Ishikawa (cell line): Measurements from ENCODE around the gene SH3RF3.

Experiments
- CEBPB ChIP-seq: IDR thresholded peaks from 2 replicates; pipeline ENCODE4 v1.6.1; 2012
- CREB1 ChIP-seq: IDR thresholded peaks from 2 replicates; pipeline ENCODE4 v1.6.1; 2012; ENCODE audit warnings: low read depth
- EGR1 ChIP-seq: IDR thresholded peaks from 2 replicates; pipeline ENCODE4 v1.6.1; 2012
- EP300 ChIP-seq: IDR thresholded peaks from 2 replicates; pipeline ENCODE4 v1.6.1; 2012; ENCODE audit warnings: borderline replicate concordance
- FOXM1 ChIP-seq: IDR thresholded peaks from 2 replicates; pipeline ENCODE4 v1.6.1; 2012; ENCODE audit warnings: low read depth, borderline replicate concordance
- MAX ChIP-seq: IDR thresholded peaks from 2 replicates; pipeline ENCODE4 v1.6.1; 2012
- NFIC ChIP-seq: IDR thresholded peaks from 2 replicates; pipeline ENCODE4 v1.6.1; 2012
- RAD21 ChIP-seq: IDR thresholded peaks from 2 replicates; pipeline ENCODE4 v1.6.1; 2012; ENCODE audit warnings: low read depth
- TAF1 ChIP-seq: IDR thresholded peaks from 2 replicates; pipeline ENCODE4 v1.6.1; 2012; ENCODE audit warnings: low read depth, mild to moderate bottlenecking
- TCF12 ChIP-seq: IDR thresholded peaks from 2 replicates; pipeline ENCODE4 v1.6.1; 2012; ENCODE audit warnings: low read depth
- TEAD4 ChIP-seq: IDR thresholded peaks from 2 replicates; pipeline ENCODE4 v1.6.1; 2012
- USF1 ChIP-seq: IDR thresholded peaks from 2 replicates; pipeline ENCODE4 v1.6.1; 2012
- YY1 ChIP-seq: IDR thresholded peaks from 2 replicates; pipeline ENCODE4 v1.6.1; 2012; ENCODE audit warnings: low read depth
- ZBTB7A ChIP-seq: IDR thresholded peaks from 2 replicates; pipeline ENCODE4 v1.6.1; 2012; ENCODE audit warnings: low read depth
- TF ChIP-seq, protein P1 (sequence below): IDR thresholded peaks from 2 replicates; pipeline ENCODE4 v1.6.1; 2012; ENCODE audit warnings: low read depth, mild to moderate bottlenecking

The SH3RF3 gene

GRCh38 chr2:109466674-109467575 lies 337.9 kb downstream of the SH3RF3 start:
- TF ChIP-seq TEAD4 (no peak), NFIC (no peak), FOXM1 (no peak), CREB1 (no peak), YY1 (no peak)

GRCh38 chr2:109467701-109468100 lies 338.7 kb downstream of the SH3RF3 start:
- TF ChIP-seq FOXM1 (no peak), EGR1 (no peak), YY1 (no peak), TEAD4 (no peak), TAF1 (no peak), TCF12 (no peak), EP300 (no peak), ZBTB7A (no peak), NFIC (no peak), MAX (no peak), RAD21 (no peak), CREB1 (no peak)

DNA sequence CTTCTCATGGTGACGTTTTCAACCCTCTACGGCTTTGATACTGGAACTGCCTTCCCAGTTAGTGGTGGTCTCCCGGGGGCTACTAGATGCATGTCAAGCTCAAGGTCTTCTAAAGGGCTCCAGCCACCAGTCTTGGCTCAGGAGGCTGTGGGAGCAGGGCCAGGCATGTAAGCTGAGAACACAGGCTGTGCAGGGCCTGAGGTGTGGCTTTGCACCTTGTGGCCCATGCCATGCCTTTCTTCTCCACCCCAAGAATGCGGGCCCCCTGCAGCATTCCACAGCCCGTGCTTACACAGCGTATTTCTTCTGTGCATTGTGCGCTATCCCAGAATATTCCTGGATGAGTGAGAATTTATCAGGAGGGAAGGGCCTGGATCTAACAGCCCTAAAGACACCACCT lies 339.9 kb downstream of the SH3RF3 start:
- TF ChIP-seq TEAD4 = peak; percentile 49
- TF ChIP-seq, protein P1, sequence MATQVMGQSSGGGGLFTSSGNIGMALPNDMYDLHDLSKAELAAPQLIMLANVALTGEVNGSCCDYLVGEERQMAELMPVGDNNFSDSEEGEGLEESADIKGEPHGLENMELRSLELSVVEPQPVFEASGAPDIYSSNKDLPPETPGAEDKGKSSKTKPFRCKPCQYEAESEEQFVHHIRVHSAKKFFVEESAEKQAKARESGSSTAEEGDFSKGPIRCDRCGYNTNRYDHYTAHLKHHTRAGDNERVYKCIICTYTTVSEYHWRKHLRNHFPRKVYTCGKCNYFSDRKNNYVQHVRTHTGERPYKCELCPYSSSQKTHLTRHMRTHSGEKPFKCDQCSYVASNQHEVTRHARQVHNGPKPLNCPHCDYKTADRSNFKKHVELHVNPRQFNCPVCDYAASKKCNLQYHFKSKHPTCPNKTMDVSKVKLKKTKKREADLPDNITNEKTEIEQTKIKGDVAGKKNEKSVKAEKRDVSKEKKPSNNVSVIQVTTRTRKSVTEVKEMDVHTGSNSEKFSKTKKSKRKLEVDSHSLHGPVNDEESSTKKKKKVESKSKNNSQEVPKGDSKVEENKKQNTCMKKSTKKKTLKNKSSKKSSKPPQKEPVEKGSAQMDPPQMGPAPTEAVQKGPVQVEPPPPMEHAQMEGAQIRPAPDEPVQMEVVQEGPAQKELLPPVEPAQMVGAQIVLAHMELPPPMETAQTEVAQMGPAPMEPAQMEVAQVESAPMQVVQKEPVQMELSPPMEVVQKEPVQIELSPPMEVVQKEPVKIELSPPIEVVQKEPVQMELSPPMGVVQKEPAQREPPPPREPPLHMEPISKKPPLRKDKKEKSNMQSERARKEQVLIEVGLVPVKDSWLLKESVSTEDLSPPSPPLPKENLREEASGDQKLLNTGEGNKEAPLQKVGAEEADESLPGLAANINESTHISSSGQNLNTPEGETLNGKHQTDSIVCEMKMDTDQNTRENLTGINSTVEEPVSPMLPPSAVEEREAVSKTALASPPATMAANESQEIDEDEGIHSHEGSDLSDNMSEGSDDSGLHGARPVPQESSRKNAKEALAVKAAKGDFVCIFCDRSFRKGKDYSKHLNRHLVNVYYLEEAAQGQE = no peak

DNA sequence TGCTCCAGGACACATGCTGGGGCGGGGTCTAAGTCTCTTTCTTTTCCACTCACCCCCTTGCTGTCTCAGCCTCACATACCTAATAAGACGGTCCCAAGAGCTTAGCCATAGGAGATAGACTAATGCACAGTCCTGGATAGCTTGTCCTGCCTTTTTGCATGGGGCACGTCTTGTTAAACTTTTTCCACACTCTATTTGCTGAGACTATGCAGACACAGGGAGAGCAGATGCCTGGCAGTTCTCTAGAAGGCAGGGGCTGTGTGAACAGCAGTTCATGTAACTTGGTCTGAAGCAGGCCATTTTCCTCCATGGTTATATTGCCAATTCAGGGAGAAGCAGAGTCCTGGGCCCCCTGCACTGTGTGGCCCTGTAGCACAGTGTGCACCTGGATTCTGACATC lies 342.7 kb downstream of the SH3RF3 start:
- TF ChIP-seq TEAD4 = no peak
- TF ChIP-seq ZBTB7A = no peak
- TF ChIP-seq, protein P1 = no peak
- TF ChIP-seq TCF12 = no peak
- no peak for TF ChIP-seq YY1
- no peak for TF ChIP-seq USF1
- no peak for TF ChIP-seq EP300
- TF ChIP-seq FOXM1 = no peak
- TF ChIP-seq EGR1 = no peak
- no peak for TF ChIP-seq CREB1
- TF ChIP-seq RAD21 = no peak
- no peak for TF ChIP-seq CEBPB
- no peak for TF ChIP-seq NFIC
- no peak for TF ChIP-seq MAX
- no peak for TF ChIP-seq TAF1

- TF ChIP-seq MAX (no peak), USF1 (no peak), TAF1 (no peak), TEAD4 (no peak), FOXM1 (no peak), EP300 (no peak), CEBPB (no peak), ZBTB7A (no peak), RAD21 (no peak), CREB1 (no peak)
- TF ChIP-seq, protein P1 = no peak
Observed at GRCh38 chr2:109472331-109472959, 343.4 kb downstream of the SH3RF3 start.
